Epidermal melanocyte (primary cell): Measurements from ENCODE around the gene RNASEH1.
"Not testable (repeated sequence)": the region's sequence is repeated elsewhere in the genome, so short reads cannot be mapped to it uniquely, and the experiment has no call there.

Experiments used
- DNase-seq: peaks from one replicate; pipeline ENCODE4 v3.0.0; 2011; ENCODE audit warnings: low spot score; ENCODE audit not compliant: insufficient read length

Gene RNASEH1

DNA sequence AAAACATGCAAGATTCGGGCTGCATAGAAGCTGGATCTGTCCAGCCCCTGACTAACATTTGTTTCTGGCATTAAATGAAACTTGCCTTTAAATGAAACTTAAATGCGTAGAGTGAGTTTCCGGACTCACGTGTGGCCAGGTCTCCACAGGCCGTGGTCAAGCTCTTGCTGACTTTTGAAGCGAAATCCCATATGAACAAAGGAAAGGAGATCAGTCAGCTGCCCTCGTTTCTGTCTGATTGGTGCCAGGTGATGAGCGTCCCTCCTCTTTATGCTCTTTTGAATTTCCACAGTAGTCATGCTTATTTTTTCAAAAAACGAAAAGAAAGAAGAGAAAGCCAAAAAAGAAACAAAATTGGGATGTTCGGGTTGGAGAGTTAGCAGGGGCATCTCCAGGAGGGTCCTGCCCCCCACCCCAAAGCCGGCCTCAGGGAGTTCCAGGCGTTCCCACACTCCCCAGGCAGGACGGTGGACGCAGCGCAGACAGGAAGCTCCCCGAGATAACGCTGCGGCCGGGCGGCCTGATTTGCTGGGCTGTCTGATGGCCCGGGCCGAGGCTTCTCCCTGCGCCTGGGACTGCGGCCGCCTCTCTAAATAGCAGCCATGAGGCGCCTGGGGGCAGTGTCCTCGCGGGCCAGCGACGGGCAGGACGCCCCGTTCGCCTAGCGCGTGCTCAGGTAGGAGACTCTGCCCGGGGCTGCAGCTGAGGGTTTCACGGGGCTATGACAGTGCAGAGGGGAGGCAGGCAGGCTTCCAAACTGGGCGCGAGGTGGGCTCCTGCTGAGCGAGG lies 36.6 kb upstream of the RNASEH1 start, which contains the start of gene COLEC11:
COLEC11 (plus strand) TSS at position 620 of the 789 bp plus-strand sequence. CDS start 9,229 bp downstream, outside the sequence.
- no peak for DNase-seq

DNA sequence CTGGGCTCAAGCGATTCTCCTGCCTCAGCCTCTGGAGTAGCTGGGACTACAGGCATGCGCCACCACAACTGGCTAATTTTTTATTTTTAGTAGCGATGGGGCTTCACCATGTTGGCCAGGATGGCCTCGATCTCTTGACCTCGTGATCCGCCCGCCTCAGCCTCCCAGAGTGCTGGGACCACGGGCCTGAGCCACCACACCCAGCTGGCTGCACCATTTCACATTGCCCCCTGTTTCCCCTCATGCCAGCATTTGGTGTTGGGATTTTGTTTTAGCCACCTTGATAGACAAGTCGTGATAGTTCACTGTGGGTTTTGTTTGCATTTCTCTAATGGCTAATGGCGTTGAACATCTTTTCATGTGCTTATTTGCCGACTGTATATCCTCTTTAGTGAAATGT lies 31.0 kb upstream of the RNASEH1 start:
- DNase-seq, result no peak

DNA sequence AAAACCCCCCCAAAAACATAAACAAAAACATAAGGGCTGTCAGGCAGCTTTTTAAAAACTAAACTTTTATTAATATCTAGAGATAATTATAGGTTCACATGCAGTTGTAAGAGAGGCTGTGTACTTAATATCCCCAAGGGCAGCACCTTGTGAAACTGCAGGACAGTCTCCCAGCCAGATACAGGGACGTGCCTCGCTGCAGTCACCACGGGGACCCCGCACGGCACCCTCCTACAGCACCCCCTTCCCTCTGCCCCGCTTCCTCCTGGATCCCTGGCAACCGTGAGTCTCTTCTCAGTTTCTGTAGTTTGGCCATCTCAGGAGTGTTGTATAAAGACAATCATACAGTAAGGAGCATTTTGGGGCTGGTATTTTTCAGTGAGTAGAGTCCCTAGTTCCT lies 30.0 kb upstream of the RNASEH1 start:
- DNase-seq, result no peak

DNA sequence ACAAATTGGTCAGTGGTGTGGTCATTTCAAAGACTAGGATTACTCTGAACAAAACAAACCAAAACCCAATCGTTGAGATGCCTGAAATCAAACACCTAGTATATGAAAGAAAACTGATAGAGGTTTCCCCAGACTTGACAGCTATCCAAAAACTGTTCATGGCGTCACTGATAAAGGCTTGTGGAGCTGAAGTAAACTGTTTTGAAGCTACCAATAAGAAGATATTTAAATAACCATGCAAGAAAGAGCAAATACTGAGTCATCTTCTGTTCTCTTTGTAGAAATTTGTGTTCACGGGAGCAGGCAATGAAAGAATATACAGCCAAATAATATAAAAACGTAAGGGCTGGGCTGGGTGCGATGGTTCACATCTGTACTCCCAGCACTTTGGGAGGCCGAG lies 29.3 kb upstream of the RNASEH1 start:
- no peak for DNase-seq

DNA sequence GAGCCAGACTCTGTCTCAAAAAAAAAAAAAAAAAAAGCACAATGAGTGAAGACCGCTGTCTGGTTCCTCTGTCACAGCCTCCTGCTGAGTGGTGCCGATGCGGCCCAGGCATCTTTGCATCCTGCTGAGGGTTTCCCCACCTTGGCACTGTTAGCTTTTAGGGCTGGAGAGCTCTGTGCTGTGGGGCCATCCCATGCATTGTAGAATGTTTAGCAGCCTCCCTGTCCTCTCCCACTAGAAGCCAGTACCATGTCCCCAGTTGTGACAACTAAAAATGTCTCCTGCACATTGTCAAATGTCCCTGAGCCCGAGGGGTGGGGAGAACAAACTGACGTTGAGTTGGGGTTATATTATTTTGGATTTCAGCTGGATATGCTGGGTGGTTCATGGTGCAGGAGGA lies 28.9 kb upstream of the RNASEH1 start:
- DNase-seq, result no peak

DNA sequence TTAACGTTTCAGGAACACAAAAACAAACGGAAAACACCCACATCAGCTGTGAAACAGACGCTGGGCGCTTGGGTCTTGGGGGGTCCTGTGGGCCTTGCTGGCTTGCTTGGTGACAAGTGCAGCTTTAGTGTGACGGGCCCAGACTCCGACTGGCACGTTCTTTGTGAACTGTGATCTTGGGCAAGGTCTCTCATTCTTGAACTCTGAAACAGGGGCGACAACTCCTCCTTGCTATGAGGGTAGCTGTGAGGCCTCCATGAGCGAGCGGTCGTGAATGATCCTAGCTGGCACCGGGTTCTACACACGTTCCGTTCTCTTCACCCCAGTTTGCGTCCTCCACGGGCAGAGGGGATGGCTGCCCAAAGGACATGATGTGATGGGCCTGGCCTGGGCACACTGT lies 28.1 kb upstream of the RNASEH1 start:
- DNase-seq, result no peak

DNA sequence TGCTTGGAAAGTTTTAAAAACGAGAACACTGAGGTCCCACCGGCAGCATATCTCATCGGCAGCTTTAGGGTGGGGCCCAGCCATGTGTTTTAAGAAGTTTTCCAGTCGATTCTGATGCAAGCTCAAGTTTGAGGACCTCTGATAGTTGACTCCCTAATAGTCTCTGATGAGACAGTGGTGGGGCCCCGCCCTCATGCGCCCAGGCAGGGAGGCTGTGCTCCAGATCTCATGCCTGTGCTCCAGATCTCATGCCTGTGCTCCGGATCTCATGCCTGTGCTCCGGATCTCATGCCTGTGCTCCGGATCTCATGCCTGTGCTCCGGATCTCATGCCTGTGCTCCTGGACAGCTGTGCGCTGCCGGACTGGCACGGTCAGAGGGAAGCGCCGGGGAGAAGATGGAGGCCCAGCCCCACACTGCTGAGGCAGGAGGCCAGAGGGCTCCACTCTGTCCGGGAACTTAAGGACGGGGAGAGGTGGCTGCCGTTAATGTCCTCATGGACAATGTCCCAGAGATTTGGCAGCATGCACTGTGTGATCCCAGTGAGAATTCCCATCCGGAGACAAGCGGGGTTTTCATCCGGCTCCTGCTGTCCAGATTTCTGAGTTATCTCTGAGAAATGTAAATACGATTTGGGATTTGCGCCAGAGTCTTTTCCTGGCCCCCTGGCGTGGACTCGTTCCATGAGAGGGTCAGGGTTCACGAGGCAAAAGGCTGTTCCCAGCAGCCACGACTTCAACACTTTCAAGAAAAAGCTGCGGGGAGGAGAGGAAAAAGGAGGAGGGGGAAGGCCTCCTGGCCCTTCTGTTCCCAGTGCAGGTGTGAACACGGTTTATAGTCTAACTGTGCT lies 27.4 kb upstream of the RNASEH1 start:
- no peak for DNase-seq

DNA sequence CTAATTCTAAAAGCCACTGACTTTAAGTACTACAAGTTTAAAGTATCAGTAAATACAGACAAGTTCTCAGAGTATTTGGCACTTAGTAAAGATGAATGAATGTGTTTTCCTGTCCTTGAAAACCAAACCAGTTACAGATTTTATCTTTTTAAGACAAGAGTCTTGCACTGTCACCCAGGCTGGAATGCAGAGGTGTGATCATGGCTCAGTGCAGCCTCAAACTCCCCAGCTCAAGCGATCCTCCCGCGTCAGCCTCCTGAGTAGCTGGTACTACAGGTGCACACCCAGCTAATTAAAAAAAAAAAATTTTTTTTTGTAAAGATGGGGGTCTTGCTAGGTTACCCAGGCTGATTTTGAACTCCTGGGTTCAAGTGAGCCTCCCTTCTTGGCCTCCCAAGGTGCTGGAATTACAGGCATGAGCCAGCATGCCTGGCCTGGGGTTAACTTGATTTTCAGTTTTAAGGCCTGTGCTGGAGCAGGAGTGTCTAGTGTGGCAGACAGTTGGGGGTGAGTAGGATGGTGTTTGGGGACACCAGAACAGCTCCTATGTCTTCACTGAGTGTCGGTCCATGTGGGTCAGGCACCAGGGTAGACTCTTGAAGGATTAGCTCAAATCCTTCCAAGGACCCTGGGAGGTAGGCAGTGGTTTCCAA lies 26.6 kb upstream of the RNASEH1 start:
- no peak for DNase-seq

DNA sequence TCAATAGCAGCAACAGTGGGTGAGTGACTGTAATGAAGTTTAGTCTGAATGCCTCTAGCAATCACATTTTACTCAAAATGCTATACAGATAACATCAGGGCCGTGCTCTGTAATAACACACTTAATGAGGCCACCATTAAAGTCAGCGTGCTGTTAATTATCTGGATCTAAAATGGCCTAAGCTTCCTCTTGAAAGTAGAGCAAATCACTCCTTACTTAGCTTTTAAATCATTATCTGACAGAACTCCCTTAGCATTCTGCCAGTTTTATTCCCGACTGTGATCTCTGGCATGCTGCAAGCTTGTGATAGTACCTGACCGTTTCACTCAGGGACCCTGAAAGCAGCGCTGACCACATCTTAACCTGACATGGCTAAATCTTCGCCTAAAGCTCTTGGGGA lies 25.9 kb upstream of the RNASEH1 start:
- DNase-seq, result no peak

DNA sequence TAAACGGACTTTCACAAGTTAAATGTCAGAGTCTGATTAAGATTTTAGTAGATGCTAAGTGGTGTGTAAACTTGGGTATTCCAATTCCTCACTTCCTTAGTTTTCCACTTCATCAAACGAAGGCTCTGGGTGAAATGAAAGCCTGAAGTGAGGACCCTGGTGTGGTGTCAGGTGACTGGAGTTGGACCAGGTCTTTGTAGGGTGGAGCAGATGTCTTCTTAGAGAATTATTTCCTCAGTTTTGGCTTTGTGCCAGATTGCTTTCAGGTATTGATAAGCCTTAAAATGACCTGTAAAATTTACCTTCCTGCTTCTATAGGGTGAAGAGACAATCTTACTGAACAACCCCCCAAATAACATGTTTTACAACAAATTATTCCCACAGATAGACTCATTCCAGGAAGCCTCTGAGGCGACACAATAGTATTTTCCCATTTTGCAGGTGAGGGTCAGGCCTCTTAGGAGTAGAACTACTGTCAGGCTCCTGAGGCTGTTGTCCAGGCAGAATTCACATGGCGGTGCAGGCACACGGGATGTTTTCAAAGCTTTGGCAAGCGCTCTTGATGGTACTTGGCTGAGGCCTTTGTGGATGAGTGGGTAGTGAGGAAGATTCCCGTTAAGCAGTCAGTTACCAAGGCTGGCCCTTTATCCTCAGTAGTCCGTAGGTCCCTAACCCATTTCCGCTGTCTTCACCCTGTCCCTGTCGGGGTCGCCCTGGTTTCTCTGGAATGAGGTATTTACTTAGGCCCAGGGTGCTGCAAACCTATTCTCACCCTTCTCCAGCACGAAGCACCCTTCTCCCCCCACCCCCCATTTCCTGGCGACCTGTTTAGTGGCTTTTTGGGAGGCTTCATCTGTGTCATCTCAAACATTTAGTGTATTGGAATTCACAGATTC lies 23.5 kb upstream of the RNASEH1 start:
- DNase-seq, result no peak

DNA sequence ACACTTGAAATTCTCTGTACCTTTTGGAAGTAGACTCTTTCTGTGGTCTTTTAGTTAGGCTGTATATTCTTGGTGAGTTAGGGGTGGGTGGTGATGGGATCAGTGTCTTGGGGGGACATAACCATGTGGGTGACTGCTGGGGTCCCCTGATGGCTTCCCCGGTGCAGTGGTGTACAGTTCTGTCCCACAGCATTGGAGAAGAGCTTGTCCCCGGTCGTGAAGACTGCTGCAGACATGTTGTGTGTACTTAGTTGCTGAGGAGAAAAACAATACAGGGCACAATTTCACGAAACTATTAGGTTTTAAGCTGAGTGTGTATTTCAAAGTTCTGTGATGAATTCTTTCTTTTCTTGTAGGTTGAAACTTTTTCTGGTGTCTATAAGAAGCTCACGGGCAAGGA lies 22.3 kb upstream of the RNASEH1 start:
- no peak for DNase-seq

DNA sequence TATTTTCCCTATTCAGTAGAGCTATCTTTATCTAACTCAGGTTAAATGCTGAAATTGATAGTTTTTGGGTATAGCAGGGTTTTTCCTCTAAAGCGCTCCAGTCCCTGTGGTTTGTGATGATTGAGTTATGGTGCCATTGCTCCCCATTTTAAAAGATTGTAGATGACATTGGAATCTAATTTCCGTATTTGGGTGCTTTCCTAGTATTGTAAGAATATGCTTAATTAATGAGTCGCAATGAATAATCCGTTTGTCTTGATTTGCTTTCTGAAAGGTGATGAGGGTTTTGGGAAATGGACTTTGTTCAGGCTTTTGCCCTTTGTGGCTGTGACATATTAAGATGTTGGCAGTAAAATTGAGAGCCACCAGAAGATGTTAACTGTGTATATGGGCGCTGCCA lies 20.9 kb upstream of the RNASEH1 start:
- DNase-seq, result no peak

DNA sequence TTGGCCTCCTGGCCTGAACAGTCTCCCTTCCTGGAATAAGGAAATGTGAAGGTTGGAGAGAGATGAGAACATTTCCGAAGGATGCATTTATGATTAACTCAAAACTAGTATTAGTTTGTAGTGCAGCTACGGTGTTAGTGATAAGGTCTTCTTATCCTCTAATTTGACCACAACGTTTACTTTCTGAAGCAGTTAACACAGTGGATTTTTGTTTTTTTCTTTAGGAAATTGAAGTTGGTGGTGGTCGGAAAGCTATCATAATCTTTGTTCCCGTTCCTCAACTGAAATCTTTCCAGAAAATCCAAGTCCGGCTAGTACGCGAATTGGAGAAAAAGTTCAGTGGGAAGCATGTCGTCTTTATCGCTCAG lies 18.1 kb upstream of the RNASEH1 start:
- DNase-seq, result not testable (repeated sequence)

DNA sequence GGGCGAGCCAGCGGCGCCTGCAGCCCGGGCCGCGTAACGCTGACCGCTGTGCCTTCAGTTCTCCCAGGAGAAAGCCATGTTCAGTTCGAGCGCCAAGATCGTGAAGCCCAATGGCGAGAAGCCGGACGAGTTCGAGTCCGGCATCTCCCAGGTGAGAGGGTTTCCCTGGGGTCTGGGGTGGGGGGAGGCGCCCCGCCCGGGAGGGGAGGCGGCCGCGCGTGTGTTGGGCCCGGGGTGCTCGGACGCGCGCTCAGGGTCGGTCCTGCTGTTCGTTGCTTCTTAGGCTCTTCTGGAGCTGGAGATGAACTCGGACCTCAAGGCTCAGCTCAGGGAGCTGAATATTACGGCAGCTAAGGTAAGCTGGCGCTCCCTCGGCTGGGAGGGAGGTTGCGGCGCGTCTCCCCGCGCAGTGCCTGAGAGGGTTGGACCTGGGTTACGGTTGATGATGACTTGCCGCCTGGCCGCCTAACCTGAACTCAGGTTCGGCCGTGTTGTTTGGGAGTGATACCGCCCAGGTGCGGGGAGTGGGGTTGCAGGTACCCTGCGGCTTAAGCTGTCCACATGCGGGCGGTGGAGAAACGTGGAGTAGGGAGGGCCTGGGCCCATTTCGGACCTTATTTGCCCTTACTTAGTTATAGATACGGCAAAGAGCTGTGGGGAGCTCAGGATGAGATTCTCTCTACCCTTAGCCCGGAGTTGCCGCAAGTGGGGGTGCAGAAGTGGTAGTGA lies 17.6 kb upstream of the RNASEH1 start:
- no peak for DNase-seq

DNA sequence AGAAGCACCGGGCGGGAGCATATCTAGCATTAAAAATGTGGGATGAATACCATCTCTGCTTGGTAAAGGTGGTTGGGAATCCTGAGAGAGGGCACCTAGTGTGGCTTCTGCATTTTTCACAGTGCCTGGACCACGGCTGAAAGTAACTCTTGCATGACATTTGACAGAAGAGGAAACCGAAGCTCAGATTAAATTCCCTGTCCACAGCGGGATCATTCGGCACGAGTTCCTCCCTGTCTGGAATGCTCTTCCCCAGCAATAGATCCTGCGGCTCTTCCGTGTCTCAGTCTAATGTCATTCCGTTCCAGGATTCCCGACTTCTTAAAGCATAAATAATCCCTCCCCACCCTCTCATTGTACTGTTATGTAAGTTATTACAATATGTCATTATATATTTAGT lies 16.0 kb upstream of the RNASEH1 start:
- DNase-seq, result no peak

DNA sequence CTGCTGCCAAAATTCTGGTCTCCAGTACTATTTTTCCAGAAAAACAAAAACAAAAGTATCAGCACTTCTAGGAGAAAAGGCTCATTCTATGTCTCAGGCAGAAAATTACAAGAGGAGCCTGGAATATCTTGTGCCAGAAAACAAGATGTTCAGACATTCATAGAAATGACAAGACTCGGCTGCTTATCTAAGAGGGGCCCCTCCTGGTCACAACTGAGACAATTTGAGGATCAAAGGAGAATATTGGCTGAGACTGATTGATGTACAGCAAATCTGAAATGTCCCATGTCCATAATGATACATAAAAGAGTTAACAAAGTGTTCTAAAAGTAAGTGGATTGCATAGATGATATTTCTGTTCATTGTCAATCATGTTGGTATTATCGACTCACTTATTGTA lies 14.5 kb upstream of the RNASEH1 start:
- no peak for DNase-seq

DNA sequence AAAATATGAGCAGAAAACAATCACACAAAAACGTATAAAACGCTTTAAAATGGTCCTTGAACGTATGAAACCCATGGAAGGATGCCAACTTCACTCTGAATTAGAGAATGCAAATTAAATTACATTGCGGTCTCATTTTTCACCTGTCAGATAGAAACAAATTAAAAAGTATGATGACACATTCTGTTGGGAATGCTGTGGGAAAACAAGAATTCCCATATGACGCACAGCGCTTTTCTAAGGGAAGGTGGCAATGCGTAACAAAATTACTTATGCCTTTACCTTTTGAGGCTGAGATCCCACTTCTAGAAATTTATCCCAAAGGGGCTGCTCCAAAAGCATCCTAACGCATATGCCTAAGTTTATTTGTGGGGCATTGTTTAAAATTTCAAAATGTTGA lies 13.2 kb upstream of the RNASEH1 start:
- no peak for DNase-seq

DNA sequence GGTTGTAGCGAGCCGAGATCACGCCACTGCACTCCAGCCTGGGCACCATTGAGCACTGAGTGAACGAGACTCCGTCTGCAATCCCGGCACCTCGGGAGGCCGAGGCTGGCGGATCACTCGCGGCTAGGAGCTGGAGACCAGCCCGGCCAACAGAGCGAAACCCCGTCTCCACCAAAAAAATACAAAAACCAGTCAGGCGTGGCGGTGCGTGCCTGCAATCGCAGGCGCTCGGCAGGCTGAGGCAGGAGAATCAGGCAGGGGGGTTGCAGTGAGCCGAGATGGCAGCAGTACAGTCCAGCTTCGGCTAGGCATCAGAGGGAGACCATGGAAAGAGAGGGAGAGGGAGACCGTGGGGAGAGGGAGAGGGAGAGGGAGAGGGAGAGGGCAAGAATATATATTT lies 11.5 kb upstream of the RNASEH1 start:
- not testable (repeated sequence) for DNase-seq

DNA sequence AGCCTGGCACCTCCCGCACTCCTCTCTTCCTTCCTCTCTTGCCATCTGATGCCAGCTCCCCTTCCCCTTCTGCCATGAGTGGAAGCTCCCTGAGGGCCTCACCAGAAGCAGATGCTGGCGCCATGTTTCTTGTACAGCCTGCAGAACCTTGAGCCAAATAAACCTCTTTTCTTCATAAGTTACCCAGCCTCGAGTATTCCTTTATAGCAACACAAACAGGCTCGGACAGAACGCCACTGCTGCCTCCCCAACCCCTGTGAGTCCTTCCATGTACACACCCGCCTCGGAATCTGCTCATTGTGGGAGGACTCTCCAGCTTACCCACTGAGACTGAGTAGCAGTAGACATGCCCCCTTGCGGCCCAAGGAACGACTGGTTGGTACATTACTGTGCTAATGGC lies 8.7 kb upstream of the RNASEH1 start:
- no peak for DNase-seq

DNA sequence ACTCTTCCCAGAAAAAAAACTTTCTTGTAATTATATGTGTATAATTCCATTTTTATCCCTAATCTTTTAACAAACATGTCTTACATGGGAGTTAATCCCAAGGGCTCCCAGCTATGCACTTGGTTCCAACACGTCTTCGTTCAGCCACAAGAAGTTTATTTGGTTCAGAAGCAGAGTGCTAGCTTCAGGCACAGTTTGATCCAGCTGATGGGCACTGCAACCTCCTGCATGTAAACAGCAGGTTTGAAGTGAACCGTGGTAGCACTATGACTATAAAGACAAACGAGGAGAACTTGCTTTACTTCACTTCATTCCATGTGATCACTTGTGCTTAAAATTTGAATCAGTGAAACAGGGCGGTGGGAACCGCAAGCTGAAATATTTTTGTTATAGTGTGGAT lies 7.0 kb upstream of the RNASEH1 start:
- DNase-seq, result no peak
